ENCODE measurements around the gene CCT5.

CCT5 gene

GRCh38 chr5:10262121-10262774 is 12.2 kb downstream of the CCT5 start:
- H3K27ac ChIP-seq (ENCODE audit: extremely low read depth, low read depth, low read length) = no peak overlapping the region
- CTCF ChIA-PET = interaction anchor here (0.5 to 1.2 kb wide), 4 partner anchors 22 to 419 kb away, joined by 3 to 5 read pairs (median 3); no protein-coding TSS in a partner anchor
- TF ChIP-seq ZNF600 (tag by site-specific recombination; IDR thresholded peaks at IDR 0.05) (0 out of 2 replicates have a peak, but pooled peaks have one; percentile 26), ZNF645 (tag by site-specific recombination; IDR thresholded peaks at IDR 0.05) (no peak)
- H3K36me3 ChIP-seq (ENCODE audit: control insufficient read depth in 2 of 2, insufficient read depth in 1 of 2, low read length in 2 of 2) = peaks cover 78 to 89% of the 10 kb centered on the region in 2 experiments
- POLR2A ChIA-PET = interaction anchor here (1.3 to 1.4 kb wide), 2 partner anchors 12 to 91 kb away, joined by 5 to 8 read pairs; partner anchors contain the start of genes ATPSCKMT, CCT5 and MARCHF6
- H3K4me3 ChIP-seq (ENCODE audit: low read depth, low read length) = no peak overlapping the region
- H3K4me1 ChIP-seq (ENCODE audit: control insufficient read depth, insufficient read depth, low read length) = peaks cover 3% of the 10 kb centered on the region; the same call in 1 of the 2 replicates
- H3K9me3 ChIP-seq (ENCODE audit: control insufficient read depth, insufficient read depth, low read depth, low read length) = no peaks in the 10 kb centered on the region

GRCh38 chr5:10262995-10263394 is 12.9 kb downstream of the CCT5 start:
- CTCF ChIA-PET = interaction anchor here (0.5 to 1.2 kb wide), 4 partner anchors 18 to 103 kb away, joined by 3 to 5 read pairs (median 4); no protein-coding TSS in a partner anchor
- Histone ChIP-seq H3K4me3 (ENCODE audit: low read depth, low read length) (no peak overlapping the region), H3K27ac (ENCODE audit: extremely low read depth, low read depth, low read length) (no peak overlapping the region), H3K9me3 (ENCODE audit: control insufficient read depth, insufficient read depth, low read depth, low read length) (no peaks in the 10 kb centered on the region), H3K4me1 (ENCODE audit: control insufficient read depth, insufficient read depth, low read length) (peaks cover 3% of the 10 kb centered on the region; the same call in 1 of the 2 replicates), H3K36me3 (ENCODE audit: control insufficient read depth in 2 of 2, insufficient read depth in 1 of 2, low read length in 2 of 2) (peaks cover 71 to 81% of the 10 kb centered on the region in 2 experiments)
- TF ChIP-seq ZNF248 (tag by site-specific recombination; IDR thresholded peaks at IDR 0.05) = no peak
- no peak for TF ChIP-seq ZNF600 (tag by site-specific recombination; IDR thresholded peaks at IDR 0.05)
- TF ChIP-seq GLIS2 (tag by site-specific recombination; IDR thresholded peaks at IDR 0.05) = no peak
- no peak for TF ChIP-seq ZNF121 (tag by site-specific recombination; IDR thresholded peaks at IDR 0.05)
- TF ChIP-seq CTCF (tag by site-specific recombination; IDR thresholded peaks at IDR 0.05) = no peak
- no peak for TF ChIP-seq PBX3 (CRISPR knock-in tag; IDR thresholded peaks at IDR 0.05)
- no peak for TF ChIP-seq ZNF341 (tag by site-specific recombination; IDR thresholded peaks at IDR 0.05; ENCODE audit: low read depth)
- TF ChIP-seq ZNF747 (tag by site-specific recombination; IDR thresholded peaks at IDR 0.05) = no peak
- TF ChIP-seq BCL6B (tag by site-specific recombination; IDR thresholded peaks at IDR 0.05) = no peak
- TF ChIP-seq PRDM10 (tag by site-specific recombination; IDR thresholded peaks at IDR 0.05) = no peak
- TF ChIP-seq ZNF114 (tag by site-specific recombination; IDR thresholded peaks at IDR 0.05) = no peak
- TF ChIP-seq ZBTB8A (tag by site-specific recombination; IDR thresholded peaks at IDR 0.05) = no peak
- POLR2A ChIA-PET = interaction anchor here (1.3 to 2.6 kb wide), 3 partner anchors 8 to 90 kb away, joined by 5 to 10 read pairs (median 8); partner anchors contain the start of genes ATPSCKMT, CCT5 and MARCHF6
